GM12878 (cell line): ENCODE measurements around the gene ISLR. TPM values are rescaled to one million over a fixed set of nuclear protein-coding genes. Genes with fewer than 3 reads are reported as not detected.

Source experiments
- ATAC-seq: fragments of 200-7000 bp; cut with Tn5 transposase; 3 replicates; pipeline ENCODE4 v1.9.1; 2020; ENCODE audit warnings: mild to moderate bottlenecking, moderate library complexity
- BruUV-seq: library from RNA; stranded (reverse); fragments of 400-500 nt; replicated peaks from 2 replicates; lab custom pipeline; 2021; lab: Mats Ljungman, UMichigan
- CTCF ChIA-PET: fragments of 300-600 bp; sonication (Branson Sonifier 250); formaldehyde crosslinking; extraction: SDS; loops from one replicate; lab custom pipeline; 2021; ENCODE audit warnings: inconsistent platforms; lab: Yijun Ruan, JAX
- POLR2A ChIA-PET: fragments of 350-600 bp; formaldehyde crosslinking; extraction: SDS; loops from one replicate; lab custom pipeline; 2021; ENCODE audit warnings: inconsistent platforms; lab: Charles Lee
- RAD21 ChIA-PET: fragments of 300-600 bp; sonication (Branson Sonifier 250); formaldehyde crosslinking; loops from one replicate; lab custom pipeline; 2023; ENCODE audit warnings: antibody characterized with exemption; ENCODE audit not compliant: unreplicated experiment; lab: Charles Lee
- SMC1A ChIA-PET: fragments of 300-600 bp; sonication (Branson Sonifier 250); formaldehyde crosslinking; loops from one replicate; lab custom pipeline; 2023; ENCODE audit not compliant: unreplicated experiment, uncharacterized antibody; lab: Charles Lee
- DNase-seq: peaks from one replicate; pipeline ENCODE4 v3.0.0-alpha.2; 2011; ENCODE audit warnings: low read depth, low spot score
- FAIRE-seq: peaks from 3 replicates; lab custom pipeline; 2011; peaks lifted over from hg19 to GRCh38; lab: Jason Lieb, UNC
- H2AFZ ChIP-seq: 2 replicates; pipeline ENCODE4 v1.6.0; 2011; ENCODE audit warnings: low read depth, low read length, control low read depth; ENCODE audit not compliant: control insufficient read depth
- H3K27ac ChIP-seq: 2 replicates; pipeline ENCODE4 v1.5.1; 2011; ENCODE audit warnings: control low read depth; ENCODE audit not compliant: control insufficient read depth, insufficient read depth
- H3K27me3 ChIP-seq, 2 experiments: replicated peaks in 1 of 2; 2 replicates each; pipeline versions ENCODE4 v1.6.0 to v1.6.1; 2011; ENCODE audit warnings: low read length in 1 of 2; ENCODE audit not compliant: control insufficient read depth in 2 of 2, insufficient read depth in 2 of 2
- H3K36me3 ChIP-seq, 2 experiments: 2 replicates each; pipeline ENCODE4 v1.5.1; 2011; ENCODE audit warnings: low read length in 1 of 2; ENCODE audit not compliant: control insufficient read depth in 2 of 2, insufficient read depth in 2 of 2
- H3K4me1 ChIP-seq: 2 replicates; pipeline ENCODE4 v1.6.1; 2011; ENCODE audit warnings: mild to moderate bottlenecking, low read length, moderate library complexity, mixed read lengths; ENCODE audit not compliant: control insufficient read depth, insufficient read depth
- H3K4me2 ChIP-seq: 2 replicates; pipeline ENCODE4 v1.6.0; 2011; ENCODE audit warnings: control low read depth; ENCODE audit not compliant: control insufficient read depth, insufficient read depth
- H3K4me3 ChIP-seq: fragments of 200-600 bp; sonication (generic); 2 replicates; pipeline ENCODE4 v1.5.1; 2016
- H3K79me2 ChIP-seq: 2 replicates; pipeline ENCODE4 v1.6.0; 2011; ENCODE audit warnings: low read length; ENCODE audit not compliant: control insufficient read depth, insufficient read depth
- H3K9ac ChIP-seq: 2 replicates; pipeline ENCODE4 v1.8.0; 2011; ENCODE audit warnings: low read length, control low read depth, mixed read lengths; ENCODE audit not compliant: control insufficient read depth, insufficient read depth
- H3K9me3 ChIP-seq: replicated peaks from 3 replicates; pipeline ENCODE4 v1.5.1; 2011; ENCODE audit warnings: mild to moderate bottlenecking, low read length; ENCODE audit not compliant: control insufficient read depth, insufficient read depth
- H4K20me1 ChIP-seq: 2 replicates; pipeline ENCODE4 v1.6.0; 2011; ENCODE audit not compliant: control insufficient read depth, insufficient read depth
- CUX1 ChIP-seq: IDR thresholded peaks from 2 replicates; pipeline ENCODE4 v1.6.1; 2012; ENCODE audit warnings: improper control_type of control experiment, low read depth, low read length; ENCODE audit not compliant: insufficient replicate concordance
- E4F1 ChIP-seq: fragments of 450-650 bp; IDR thresholded peaks from 2 replicates; pipeline ENCODE4 v1.6.1; 2018; ENCODE audit warnings: borderline replicate concordance, mild to moderate bottlenecking; ENCODE audit not compliant: partially characterized antibody
- REST ChIP-seq: IDR thresholded peaks from 2 replicates; pipeline ENCODE4 v1.6.1; 2012; ENCODE audit warnings: mild to moderate bottlenecking, low read depth, low read length
- SP1 ChIP-seq: IDR thresholded peaks from one replicate; pipeline ENCODE4 v1.6.1; 2011; ENCODE audit warnings: low read depth, low read length
- WGBS: methylation state at CpG from one replicate; pipeline ENCODE4 v1.1.6; 2016; ENCODE audit warnings: low lambda C conversion rate; ENCODE audit not compliant: insufficient replicate concordance, insufficient coverage; ENCODE audit errors: missing lambda C conversion rate; 5-methylcytosine and 5-hydroxymethylcytosine counted together
- in situ Hi-C: fragments of 300-500 bp; cut with MboI; formaldehyde crosslinking; loops from 9 replicates; pipeline ENCODE4 v1.14.3; 2018; ENCODE audit warnings: mixed read lengths
- intact Hi-C: fragments of 100-400 bp; cut with micrococcal nuclease; formaldehyde crosslinking; loops from one replicate; pipeline ENCODE4 v1.14.2; 2022; ENCODE audit not compliant: unreplicated experiment
- polyA plus RNA-seq, 11 experiments: library from polyadenylated mRNA; depleted of rRNA in 4 of 11; unstranded in 6 of 11; stranded (reverse) in 5 of 11; fragments of >200 nt; fragmentation: Nextera tagmentation in 4 of 11; fragmentation: Illumina TruSeq in 1 of 11; extraction: Ambion mirVana in 4 of 11; extraction: Trizol in 1 of 11; gene quantifications; 1 replicate in 1 of 11; 2 replicates in 10 of 11; pipeline versions ENCODE4 v1.2.1 to v1.2.3, GENCODE V29; 2011 to 2016; ENCODE audit warnings: inconsistent platforms in 2 of 11, missing spikeins in 2 of 11, low read depth in 1 of 11
- total RNA-seq, 4 experiments: library from RNA; depleted of rRNA in 3 of 4; stranded (reverse); fragments of >200 nt in 3 of 4; fragmentation: Illumina TruSeq in 1 of 4; extraction: Trizol in 1 of 4; gene quantifications; 2 replicates each; pipeline versions ENCODE4 v1.2.1 to v1.2.3, GENCODE V29; 2013 to 2021

The ISLR gene
- total and polyA plus RNA-seq, 10 of the 15 experiments (the other 5 are each of a cell fraction or from before 2014, with no cell fraction given) = 0.03 to 1.8 (median 0.54) TPM

- no peaks in the 10 kb centered on the region for H3K27me3 ChIP-seq
- H3K36me3 ChIP-seq = no peaks in the 10 kb centered on the region
- H3K4me3 ChIP-seq = no peak overlapping the region
- no peak for DNase-seq
- no peak overlapping the region for H3K9ac ChIP-seq
- RAD21 ChIA-PET = interaction anchor here (0.7 kb wide), 1 partner anchor 74 kb away, joined by 3 read pairs; no protein-coding TSS in a partner anchor
- no peaks in the 10 kb centered on the region; the same call in 2 of the 3 replicates for H3K9me3 ChIP-seq
- POLR2A ChIA-PET = no interaction called here
- in situ Hi-C loops = no loop called here
- no peaks in the 10 kb centered on the region for H4K20me1 ChIP-seq
- no peak overlapping the region for H3K27ac ChIP-seq
- no peak overlapping the region for H3K4me2 ChIP-seq
- BruUV-seq = no TSS peak
- 100% methylated on average over 1 of the region's 1 CpG for WGBS
- SMC1A ChIA-PET = no interaction called here
- H3K79me2 ChIP-seq = no peaks in the 10 kb centered on the region
- TF ChIP-seq REST (peak; percentile 22; the same call in 1 of the 2 replicates), SP1 (no peak)
- TF ChIP-seq, all 136 proteins: peak for 1
- Histone ChIP-seq H2AFZ (no peak overlapping the region), H3K4me1 (no peaks in the 10 kb centered on the region)
- ATAC-seq = no peak
- intact Hi-C loops = no loop called here
- no peak for FAIRE-seq
- CTCF ChIA-PET = interaction anchor here (1.2 kb wide), 1 partner anchor 305 kb away, joined by 3 read pairs; no protein-coding TSS in a partner anchor
These were observed 27.2 kb upstream of the ISLR start for GRCh38 chr15:74146277-74146800.

- no peaks in the 10 kb centered on the region; the same call in 2 of the 3 replicates for H3K9me3 ChIP-seq
- ChIA-PET SMC1A (no interaction called here), RAD21 (no interaction called here), POLR2A (no interaction called here), CTCF (interaction anchor here (1.2 kb wide), 1 partner anchor 305 kb away, joined by 3 read pairs; no protein-coding TSS in a partner anchor)
- in situ Hi-C loops = no loop called here
- no peak overlapping the region for H3K9ac ChIP-seq
- no peak for ATAC-seq
- H3K4me1 ChIP-seq = no peaks in the 10 kb centered on the region
- no peak for DNase-seq
- no peaks in the 10 kb centered on the region for H4K20me1 ChIP-seq
- H3K79me2 ChIP-seq = no peaks in the 10 kb centered on the region
- no peak overlapping the region for H3K4me2 ChIP-seq
- no peak overlapping the region for H3K27ac ChIP-seq
- H3K36me3 ChIP-seq = no peaks in the 10 kb centered on the region
- no peaks in the 10 kb centered on the region for H3K27me3 ChIP-seq
- BruUV-seq = no TSS peak
- H2AFZ ChIP-seq = no peak overlapping the region
- 48% methylated on average over 2 of the region's 2 CpGs for WGBS
- no peak overlapping the region for H3K4me3 ChIP-seq
- intact Hi-C loops = no loop called here
- no peak for FAIRE-seq
- TF ChIP-seq E4F1 (no peak), CUX1 (no peak)
These were observed 26.5 kb upstream of the ISLR start for GRCh38 chr15:74147051-74147450.
